Progenitor cell of endocrine pancreas (in vitro differentiated cells): ENCODE measurements around the gene CPA4. TPM values are rescaled to one million over a fixed set of nuclear protein-coding genes. Genes with fewer than 3 reads are reported as not detected.
"Not testable (repeated sequence)": the region's sequence is repeated elsewhere in the genome, so short reads cannot be mapped to it uniquely, and the experiment has no call there.

Source experiments
- DNase-seq: peaks from one replicate; pipeline ENCODE4 v3.0.0; 2021; ENCODE audit warnings: low spot score; ENCODE audit not compliant: unreplicated experiment
- H3K27ac Mint-ChIP-seq: 2 replicates; pipeline ENCODE4 v1.8.0; 2021; ENCODE audit warnings: mild to moderate bottlenecking, moderate library complexity, mixed read lengths
- H3K27me3 Mint-ChIP-seq: 2 replicates; pipeline ENCODE4 v1.8.0; 2021; ENCODE audit warnings: mixed read lengths
- H3K36me3 Mint-ChIP-seq: 2 replicates; pipeline ENCODE4 v1.8.0; 2022; ENCODE audit warnings: mixed read lengths; ENCODE audit not compliant: insufficient read depth
- H3K4me1 Mint-ChIP-seq: 2 replicates; pipeline ENCODE4 v1.8.0; 2021; ENCODE audit warnings: low read depth, mixed read lengths
- H3K4me3 Mint-ChIP-seq: 2 replicates; pipeline ENCODE4 v1.8.0; 2021; ENCODE audit warnings: low read depth, mild to moderate bottlenecking, moderate library complexity, mixed read lengths
- H3K9me3 Mint-ChIP-seq: 2 replicates; pipeline ENCODE4 v1.8.0; 2021; ENCODE audit warnings: low read depth, mixed read lengths
- CTCF ChIP-seq: fragments of 200-600 bp; sonication (generic); IDR thresholded peaks from one replicate; pipeline ENCODE4 v1.5.0; 2021; ENCODE audit warnings: antibody characterized with exemption, mild to moderate bottlenecking; ENCODE audit not compliant: unreplicated experiment
- total RNA-seq: library from RNA; stranded (reverse); gene quantifications from 2 replicates; pipeline ENCODE4 v1.2.1, GENCODE V29; 2021

CPA4 gene
- total RNA-seq, 1 donor from 2014 or later, result 5.1 TPM

- H3K9me3 Mint-ChIP-seq, result peaks cover 8% of the 10 kb centered on the region
- H3K27ac Mint-ChIP-seq, result no peak overlapping the region
- H3K36me3 Mint-ChIP-seq, result peaks cover 5% of the 10 kb centered on the region
- no peaks in the 10 kb centered on the region for H3K27me3 Mint-ChIP-seq
- DNase-seq, result no peak
- no peak for TF ChIP-seq CTCF
- H3K4me3 Mint-ChIP-seq, result no peak overlapping the region
- no peaks in the 10 kb centered on the region for H3K4me1 Mint-ChIP-seq
Measured at GRCh38 chr7:130314305-130314704, 21.3 kb downstream of the CPA4 start.

- no peaks in the 10 kb centered on the region for H3K4me1 Mint-ChIP-seq
- DNase-seq, result no peak
- no peak for TF ChIP-seq CTCF
- no peak overlapping the region for H3K4me3 Mint-ChIP-seq
- H3K27ac Mint-ChIP-seq, result no peak overlapping the region
- no peaks in the 10 kb centered on the region for H3K9me3 Mint-ChIP-seq
- no peaks in the 10 kb centered on the region for H3K27me3 Mint-ChIP-seq
- no peaks in the 10 kb centered on the region for H3K36me3 Mint-ChIP-seq
Measured at GRCh38 chr7:130319541-130319940, 26.6 kb downstream of the CPA4 start.

- H3K27ac Mint-ChIP-seq, DNase-seq, H3K4me1 Mint-ChIP-seq, H3K36me3 Mint-ChIP-seq, H3K27me3 Mint-ChIP-seq, H3K9me3 Mint-ChIP-seq, H3K4me3 Mint-ChIP-seq: not testable (repeated sequence)
Measured at GRCh38 chr7:130321542-130322229, 28.7 kb downstream of the CPA4 start.

- no peak for TF ChIP-seq CTCF
- DNase-seq, result no peak
- H3K36me3 Mint-ChIP-seq, result no peaks in the 10 kb centered on the region
- H3K4me3 Mint-ChIP-seq, result no peak overlapping the region
- no peak overlapping the region for H3K27ac Mint-ChIP-seq
- no peaks in the 10 kb centered on the region for H3K27me3 Mint-ChIP-seq
- no peaks in the 10 kb centered on the region for H3K4me1 Mint-ChIP-seq
- H3K9me3 Mint-ChIP-seq, result no peaks in the 10 kb centered on the region
Measured at GRCh38 chr7:130322615-130323014, 29.7 kb downstream of the CPA4 start.

GRCh38 chr7:130324306-130324943, 31.5 kb downstream of the CPA4 start:
- DNase-seq, result no peak
- Mint-ChIP-seq H3K27ac (no peak overlapping the region), H3K27me3 (no peaks in the 10 kb centered on the region), H3K4me3 (no peak overlapping the region), H3K9me3 (no peaks in the 10 kb centered on the region), H3K4me1 (no peaks in the 10 kb centered on the region), H3K36me3 (no peaks in the 10 kb centered on the region)
- no peak for TF ChIP-seq CTCF

GRCh38 chr7:130329681-130330080, 36.7 kb downstream of the CPA4 start:
- no peak for DNase-seq
- no peaks in the 10 kb centered on the region for H3K36me3 Mint-ChIP-seq
- no peak overlapping the region for H3K27ac Mint-ChIP-seq
- TF ChIP-seq CTCF, result no peak
- H3K4me3 Mint-ChIP-seq, result no peak overlapping the region
- H3K4me1 Mint-ChIP-seq, result peaks cover 5% of the 10 kb centered on the region
- no peaks in the 10 kb centered on the region for H3K9me3 Mint-ChIP-seq
- H3K27me3 Mint-ChIP-seq, result no peaks in the 10 kb centered on the region
